ENCODE data around the gene HNRNPA2B1. TPM values are rescaled to one million over a fixed set of nuclear protein-coding genes. Genes with fewer than 3 reads are reported as not detected.
A peak's percentile ranks its signal among the peaks of the same experiment; 100 is the strongest.

The HNRNPA2B1 gene
- total RNA-seq, 1 experiment from 2014 or later: 1,137 TPM

DNA sequence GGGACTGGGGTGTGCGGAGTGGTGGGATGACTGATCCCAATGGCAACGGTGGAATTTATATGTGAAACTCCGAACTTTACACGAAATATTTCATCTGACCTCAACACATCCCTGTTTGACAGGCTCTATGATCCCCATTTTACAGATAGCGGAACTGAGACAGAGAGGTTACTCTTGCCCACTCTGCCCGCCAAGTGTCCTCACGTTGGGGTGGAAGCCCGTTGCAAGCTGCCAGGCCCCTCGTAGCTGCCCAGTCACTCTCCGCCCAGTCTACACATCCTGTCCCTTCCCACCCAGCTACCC is 48.9 kb downstream of the HNRNPA2B1 start:
- no CpG with 5 or more reads among the region's 10 CpGs for WGBS (ENCODE audit: extremely low coverage, insufficient read length, low lambda C conversion rate)
- no peaks in the 10 kb centered on the region for H3K79me1 ChIP-seq (ENCODE audit: insufficient read depth, low read depth, low read length, poor library complexity, severe bottlenecking)
- H2BK15ac ChIP-seq (ENCODE audit: low read depth, low read length): no peak overlapping the region
- no peak for DNase-seq
- peaks cover 27% of the 10 kb centered on the region for H3K79me2 ChIP-seq (ENCODE audit: insufficient read depth, low read length)
- no peak overlapping the region for H3K9ac ChIP-seq (ENCODE audit: extremely low read depth, insufficient read length, low read length)
- no peak overlapping the region for H3K56ac ChIP-seq (ENCODE audit: insufficient read length, low read depth, low read length)
- no peak overlapping the region for H4K8ac ChIP-seq (replicated peaks; ENCODE audit: insufficient read length, low read depth, low read length)
- H3T11ph ChIP-seq (ENCODE audit: low read length): no peak overlapping the region
- H3K27me3 ChIP-seq (ENCODE audit: insufficient read depth, low read length): no peaks in the 10 kb centered on the region
- H3K14ac ChIP-seq (ENCODE audit: insufficient read depth, low read length): peak overlapping the region; percentile 44; the same call in 1 of the 2 replicates
- no peak overlapping the region for H2BK20ac ChIP-seq (ENCODE audit: low read depth, low read length, poor library complexity, severe bottlenecking)
- H3K4me1 Mint-ChIP-seq: peaks cover 52 to 60% of the 10 kb centered on the region in 2 experiments
- peaks cover 11% of the 10 kb centered on the region for H3K23me2 ChIP-seq (ENCODE audit: insufficient read length, low read depth, low read length, poor library complexity, severe bottlenecking)
- no peak overlapping the region for H4K5ac ChIP-seq (ENCODE audit: insufficient read length, low read depth, low read length)
- H2AFZ ChIP-seq (ENCODE audit: low read length): no peak overlapping the region
- no peak overlapping the region for H3K4ac ChIP-seq (ENCODE audit: low read depth, low read length)
- H3K9me3 Mint-ChIP-seq: peaks cover 9 to 14% of the 10 kb centered on the region in 2 experiments
- peaks cover 6 to 31% (median 12%) of the 10 kb centered on the region in 3 experiments; a peak in 6 of 7 replicates for H3K36me3 Mint-ChIP-seq (ENCODE audit: insufficient read depth in 1 of 3, low read depth in 3 of 3)
- H3K4me2 ChIP-seq (ENCODE audit: insufficient read depth, insufficient read length, low read length): peak overlapping the region; percentile 51
- H3K4me3 Mint-ChIP-seq: peak overlapping the region; percentile 51 to 81
- H2BK120ac ChIP-seq (ENCODE audit: low read depth, low read length, poor library complexity, severe bottlenecking): no peak overlapping the region
- no peaks in the 10 kb centered on the region for H3K9me3 ChIP-seq (ENCODE audit: control insufficient read depth, low read depth, low read length)
- no peak overlapping the region for H3K27ac ChIP-seq (ENCODE audit: insufficient read length, low read depth, low read length)
- H3K18ac ChIP-seq (ENCODE audit: insufficient read length, low read depth, low read length): peak overlapping the region; percentile 3
- H4K91ac ChIP-seq (ENCODE audit: insufficient read length, low read depth, low read length): no peak overlapping the region
- peaks cover 19% of the 10 kb centered on the region for H3K4me1 ChIP-seq (ENCODE audit: insufficient read depth, low read length)
- H3K27me3 Mint-ChIP-seq (ENCODE audit: low read depth): peaks cover 20% of the 10 kb centered on the region
- no peak overlapping the region for H2AK5ac ChIP-seq (ENCODE audit: insufficient read length, low read length)
- H4K20me1 ChIP-seq (ENCODE audit: control insufficient read depth, insufficient read depth, insufficient read length): no peaks in the 10 kb centered on the region
- TF ChIP-seq, protein P1, sequence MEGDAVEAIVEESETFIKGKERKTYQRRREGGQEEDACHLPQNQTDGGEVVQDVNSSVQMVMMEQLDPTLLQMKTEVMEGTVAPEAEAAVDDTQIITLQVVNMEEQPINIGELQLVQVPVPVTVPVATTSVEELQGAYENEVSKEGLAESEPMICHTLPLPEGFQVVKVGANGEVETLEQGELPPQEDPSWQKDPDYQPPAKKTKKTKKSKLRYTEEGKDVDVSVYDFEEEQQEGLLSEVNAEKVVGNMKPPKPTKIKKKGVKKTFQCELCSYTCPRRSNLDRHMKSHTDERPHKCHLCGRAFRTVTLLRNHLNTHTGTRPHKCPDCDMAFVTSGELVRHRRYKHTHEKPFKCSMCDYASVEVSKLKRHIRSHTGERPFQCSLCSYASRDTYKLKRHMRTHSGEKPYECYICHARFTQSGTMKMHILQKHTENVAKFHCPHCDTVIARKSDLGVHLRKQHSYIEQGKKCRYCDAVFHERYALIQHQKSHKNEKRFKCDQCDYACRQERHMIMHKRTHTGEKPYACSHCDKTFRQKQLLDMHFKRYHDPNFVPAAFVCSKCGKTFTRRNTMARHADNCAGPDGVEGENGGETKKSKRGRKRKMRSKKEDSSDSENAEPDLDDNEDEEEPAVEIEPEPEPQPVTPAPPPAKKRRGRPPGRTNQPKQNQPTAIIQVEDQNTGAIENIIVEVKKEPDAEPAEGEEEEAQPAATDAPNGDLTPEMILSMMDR (conservative IDR thresholded peaks at IDR 0.05): no peak
- no peak overlapping the region for H2BK12ac ChIP-seq (ENCODE audit: insufficient read length, low read depth, low read length)
- H2BK5ac ChIP-seq (ENCODE audit: insufficient read length, low read length): no peak overlapping the region
- no peak overlapping the region for H3K23ac ChIP-seq (ENCODE audit: insufficient read length, low read depth, low read length)
- peak overlapping the region in 2 of 3 experiments; percentile 79 to 94; a peak in 5 of 7 replicates for H3K27ac Mint-ChIP-seq
